Nephron (organoid): Measurements from ENCODE around the gene L3MBTL4.

Experiments
- H3K27ac Mint-ChIP-seq, 3 experiments: 2 replicates each; pipeline ENCODE4 v1.8.0; 2020; ENCODE audit warnings: mixed read lengths in 3 of 3, mild to moderate bottlenecking in 2 of 3, moderate library complexity in 1 of 3
- H3K27me3 Mint-ChIP-seq: 2 replicates; pipeline ENCODE4 v1.8.0; 2021; ENCODE audit warnings: low read depth, mild to moderate bottlenecking, moderate library complexity, mixed read lengths
- H3K36me3 Mint-ChIP-seq: 2 replicates; pipeline ENCODE4 v1.8.0; 2020; ENCODE audit warnings: low read depth, mixed read lengths
- H3K4me1 Mint-ChIP-seq: 2 replicates; pipeline ENCODE4 v1.8.0; 2020; ENCODE audit warnings: mixed read lengths
- H3K4me3 Mint-ChIP-seq, 3 experiments: 2 replicates each; pipeline ENCODE4 v1.8.0; 2020; ENCODE audit warnings: mild to moderate bottlenecking in 3 of 3, mixed read lengths in 3 of 3, moderate library complexity in 2 of 3
- H3K9me3 Mint-ChIP-seq: 2 replicates; pipeline ENCODE4 v1.8.0; 2020; ENCODE audit warnings: mixed read lengths
- CTCF ChIP-seq, 3 experiments: fragments of 200-600 bp; sonication (generic); IDR thresholded peaks; one replicate each; pipeline ENCODE4 v1.5.0; 2021; ENCODE audit warnings: antibody characterized with exemption in 3 of 3; ENCODE audit not compliant: unreplicated experiment in 3 of 3

Gene L3MBTL4

DNA sequence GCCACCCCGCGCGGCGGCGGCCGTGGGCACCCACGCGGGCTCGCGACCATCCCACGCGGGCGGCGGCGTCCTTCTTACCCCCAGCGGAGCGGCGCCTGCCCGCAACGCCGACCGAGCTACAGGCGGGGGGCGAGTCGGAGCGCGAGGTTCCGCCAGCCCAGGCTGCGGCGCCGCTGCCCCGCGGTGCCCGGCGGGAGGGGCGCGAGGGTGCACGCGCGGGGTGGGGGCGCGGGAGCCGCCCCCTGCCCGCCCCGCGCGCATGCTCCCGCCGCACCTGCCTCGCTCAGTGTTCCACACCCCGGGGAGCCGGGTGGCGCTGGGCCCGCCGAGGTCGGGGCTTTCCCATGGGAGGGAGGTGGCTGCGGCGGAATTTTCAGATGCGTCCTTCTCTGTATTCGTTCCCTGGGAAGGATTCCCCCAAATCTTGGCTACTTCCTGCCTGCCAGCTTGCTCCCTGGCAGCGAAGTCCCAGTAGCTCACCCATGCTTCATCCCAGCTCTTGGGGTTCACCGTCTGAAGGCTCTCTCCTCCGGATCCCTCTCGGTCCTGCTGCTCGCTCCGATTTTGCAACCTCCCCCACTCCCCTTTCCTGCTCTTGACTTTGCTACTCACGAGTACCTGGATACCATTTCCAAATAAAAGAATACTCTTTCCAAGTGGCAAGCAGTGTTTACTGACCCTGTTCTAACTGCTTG lies at the start of gene L3MBTL4:
Gene L3MBTL4 (minus strand): TSS at position 189 of the 695 bp plus-strand sequence. CDS start 103,286 bp downstream, outside the sequence.
- peak within 1 kb of the TSS; percentile 90 to 95 (median 93) for H3K4me3 Mint-ChIP-seq
- H3K4me1 Mint-ChIP-seq: peaks cover 3% of the 10 kb centered on the region
- no peaks in the 10 kb centered on the region for H3K36me3 Mint-ChIP-seq
- H3K27ac Mint-ChIP-seq: peak within 1 kb of the TSS in 2 of 3 experiments; percentile 56 to 83
- peaks cover 68% of the 10 kb centered on the region for H3K27me3 Mint-ChIP-seq
- H3K9me3 Mint-ChIP-seq: peaks cover 3% of the 10 kb centered on the region
- peak in 1 of 3 experiments; percentile 4 for TF ChIP-seq CTCF (IDR thresholded peaks at IDR 0.05; ENCODE audit: unreplicated experiment in 3 of 3)

DNA sequence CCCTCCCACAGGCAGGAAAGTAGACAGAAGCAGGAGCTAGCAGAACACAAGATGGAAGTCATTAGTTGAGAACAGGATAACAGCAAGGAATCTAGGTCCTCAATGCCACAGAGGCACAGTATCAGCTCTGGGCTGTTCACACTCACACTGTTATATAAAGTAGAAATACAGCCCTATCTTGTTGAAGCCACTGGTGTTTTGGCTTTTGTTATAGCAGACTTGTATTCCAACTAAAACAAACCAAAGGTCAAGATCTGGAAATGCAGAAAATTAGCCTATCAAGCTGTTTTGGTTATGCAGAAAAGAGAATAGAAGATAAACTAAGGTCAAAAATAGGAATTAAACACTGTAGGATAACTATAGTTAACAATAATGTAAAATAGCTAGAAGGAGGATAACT lies 37.5 kb upstream of the L3MBTL4 start:
- Mint-ChIP-seq H3K36me3 (no peaks in the 10 kb centered on the region), H3K27me3 (peaks cover 9% of the 10 kb centered on the region), H3K4me1 (no peaks in the 10 kb centered on the region), H3K27ac (no peak overlapping the region), H3K4me3 (no peak overlapping the region), H3K9me3 (no peaks in the 10 kb centered on the region)
- no peak for TF ChIP-seq CTCF (IDR thresholded peaks at IDR 0.05; ENCODE audit: unreplicated experiment in 3 of 3)

GRCh38 chr18:6449213-6449612 lies 34.5 kb upstream of the L3MBTL4 start:
- Mint-ChIP-seq H3K4me3 (no peak overlapping the region), H3K4me1 (no peaks in the 10 kb centered on the region), H3K36me3 (no peaks in the 10 kb centered on the region), H3K27ac (no peak overlapping the region), H3K9me3 (no peaks in the 10 kb centered on the region), H3K27me3 (peaks cover 5% of the 10 kb centered on the region)
- TF ChIP-seq CTCF (IDR thresholded peaks at IDR 0.05; ENCODE audit: unreplicated experiment in 3 of 3): no peak

GRCh38 chr18:6444466-6445228 lies 29.9 kb upstream of the L3MBTL4 start:
- no peak overlapping the region for H3K27ac Mint-ChIP-seq
- no peaks in the 10 kb centered on the region for H3K9me3 Mint-ChIP-seq
- H3K4me1 Mint-ChIP-seq: no peaks in the 10 kb centered on the region
- no peak for TF ChIP-seq CTCF (IDR thresholded peaks at IDR 0.05; ENCODE audit: unreplicated experiment in 3 of 3)
- H3K4me3 Mint-ChIP-seq: no peak overlapping the region
- H3K36me3 Mint-ChIP-seq: no peaks in the 10 kb centered on the region
- peaks cover 4% of the 10 kb centered on the region for H3K27me3 Mint-ChIP-seq

- H3K36me3 Mint-ChIP-seq: no peaks in the 10 kb centered on the region
- H3K27ac Mint-ChIP-seq: no peak overlapping the region
- no peaks in the 10 kb centered on the region for H3K9me3 Mint-ChIP-seq
- no peak overlapping the region for H3K4me3 Mint-ChIP-seq
- no peaks in the 10 kb centered on the region for H3K4me1 Mint-ChIP-seq
- H3K27me3 Mint-ChIP-seq: peaks cover 3% of the 10 kb centered on the region
- no peak for TF ChIP-seq CTCF (IDR thresholded peaks at IDR 0.05; ENCODE audit: unreplicated experiment in 3 of 3)
Observed at GRCh38 chr18:6441200-6441599, 26.5 kb upstream of the L3MBTL4 start.
